Hypothalamus (tissue), 51 donors: ENCODE results near the gene CCDC178.
A peak's percentile ranks its signal among the peaks of the same experiment; 100 is the strongest.

Experiments
- DNase-seq, 51 donors: peaks; one replicate each; lab custom pipeline; 2025; lab: John Stamatoyannopoulos, UW

The CCDC178 gene

DNA sequence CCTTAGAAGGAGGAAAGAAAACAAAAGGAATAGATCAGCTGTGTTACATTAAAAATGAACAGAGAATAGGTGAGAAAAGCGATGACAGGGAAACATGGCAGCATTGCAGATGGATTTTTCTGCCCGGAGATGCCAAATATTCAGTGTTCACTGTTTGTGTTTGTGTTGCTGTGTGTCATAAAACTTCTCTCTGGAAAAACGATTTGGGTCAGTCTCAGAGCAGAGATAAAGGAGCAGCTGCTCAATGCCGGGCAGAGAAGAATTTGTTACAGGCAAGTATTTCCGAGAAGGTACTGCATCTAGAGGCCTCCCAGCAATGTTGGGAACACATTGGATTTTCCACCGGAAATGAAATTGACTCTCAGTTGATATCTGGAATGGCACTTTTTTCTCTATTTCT is 511.3 kb downstream of the CCDC178 start:
- no peak for DNase-seq

DNA sequence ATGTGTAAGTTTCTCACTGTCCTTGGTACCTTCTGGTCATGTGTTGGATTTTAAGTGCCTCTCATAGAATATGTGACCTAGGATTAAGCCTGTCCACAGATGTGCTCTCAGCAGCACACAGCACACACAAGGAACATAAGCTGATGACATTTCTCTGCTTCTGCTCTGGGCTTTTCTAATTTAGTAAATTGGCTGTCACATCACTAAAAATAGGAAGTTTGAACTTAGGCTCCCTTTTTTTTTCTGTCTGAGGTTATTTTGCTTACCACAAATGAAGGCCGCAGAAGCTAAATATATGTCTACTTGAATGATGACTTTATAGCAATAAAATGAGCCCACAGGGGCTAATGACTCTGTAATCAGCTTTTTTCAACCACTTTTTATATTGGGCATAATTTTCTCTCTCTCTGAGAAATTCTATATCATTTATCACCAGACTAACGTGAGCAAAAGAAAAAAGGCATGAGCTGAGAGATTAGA is 517.5 kb downstream of the CCDC178 start:
- DNase-seq = no peak

GRCh38 chr18:32920796-32921787 is 519.4 kb downstream of the CCDC178 start:
- no peak for DNase-seq

- DNase-seq = no peak
Observed at GRCh38 chr18:32919799-32920198, 520.7 kb downstream of the CCDC178 start.

DNA sequence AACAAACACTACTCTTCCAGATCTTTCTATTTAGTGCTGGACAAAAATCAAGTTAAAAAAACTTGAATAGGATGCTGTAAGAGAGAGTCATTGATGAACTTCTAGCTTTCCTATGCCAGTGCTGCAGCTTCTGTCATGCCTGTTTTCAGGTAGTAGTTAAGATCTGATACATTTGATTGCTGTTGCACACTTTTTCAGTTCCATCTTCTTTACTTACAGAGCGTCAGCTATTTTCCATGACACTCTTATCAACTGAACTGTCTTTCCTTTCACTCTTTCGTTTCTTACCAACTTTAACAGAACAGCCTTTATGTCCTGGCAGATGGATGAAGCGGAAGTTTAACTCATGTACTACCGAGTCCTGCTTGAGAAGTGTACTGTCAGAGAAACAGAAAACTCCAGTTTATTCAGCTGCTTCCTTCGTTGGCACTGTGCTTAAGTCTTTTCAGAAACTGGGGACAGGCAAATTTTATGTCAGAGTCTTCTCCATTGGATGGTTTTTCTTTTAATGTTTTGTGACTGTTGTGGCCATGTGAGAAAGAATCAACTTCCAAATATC is 521.8 kb downstream of the CCDC178 start:
- DNase-seq = no peak

- no peak for DNase-seq
Observed at GRCh38 chr18:32915516-32915915, 525.0 kb downstream of the CCDC178 start.

GRCh38 chr18:32911660-32912284 is 528.7 kb downstream of the CCDC178 start:
- no peak for DNase-seq

DNA sequence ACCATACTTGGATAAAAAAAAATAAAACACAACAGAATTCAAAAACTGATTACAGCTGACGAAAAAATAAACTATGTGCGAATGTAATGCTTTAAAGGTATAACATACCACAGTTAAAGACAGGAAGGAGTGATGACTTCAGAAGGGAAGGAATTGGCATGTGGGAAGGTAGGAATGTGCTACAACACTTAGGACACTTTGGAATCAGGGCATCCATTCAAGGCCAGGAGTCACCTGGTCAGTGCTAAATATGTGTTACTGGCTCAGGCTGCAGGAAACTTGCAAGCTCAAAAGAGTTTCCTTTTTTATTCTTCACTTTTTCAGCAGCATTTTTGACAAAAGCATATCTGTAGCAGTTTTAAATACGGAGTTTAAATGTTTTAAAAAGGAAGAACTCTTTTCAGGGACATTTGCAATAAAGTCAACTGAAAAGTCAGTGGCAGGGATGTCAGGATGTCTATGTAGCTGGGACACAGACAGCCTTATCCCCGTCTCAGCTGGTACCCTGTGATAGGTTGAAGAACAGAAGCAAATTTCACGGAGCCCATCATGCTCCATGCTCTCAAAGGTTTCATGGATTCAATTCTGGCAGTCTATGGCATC is 529.7 kb downstream of the CCDC178 start:
- DNase-seq = no peak

- DNase-seq = no peak
Observed at GRCh38 chr18:32909798-32910561, 530.5 kb downstream of the CCDC178 start.

- no peak for DNase-seq
Observed at GRCh38 chr18:32908424-32908805, 532.1 kb downstream of the CCDC178 start.

- peak in 1 of 51 donors; percentile 3 for DNase-seq
Observed at GRCh38 chr18:32907648-32908423, 532.7 kb downstream of the CCDC178 start.

DNA sequence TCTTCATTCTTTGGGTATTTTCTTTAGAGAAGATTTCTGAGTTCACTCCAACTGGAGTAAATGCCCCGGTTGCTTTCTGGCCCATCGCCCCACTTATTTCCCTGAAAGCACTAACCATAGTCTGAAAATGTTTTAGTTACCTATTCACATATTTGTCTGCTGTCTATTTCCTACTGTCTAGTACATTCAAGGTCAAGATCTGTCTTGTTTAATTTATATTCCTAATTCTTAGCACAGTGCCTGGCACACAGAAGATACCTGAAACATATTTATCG is 533.3 kb downstream of the CCDC178 start:
- DNase-seq = no peak

GRCh38 chr18:32906506-32907310 is 533.8 kb downstream of the CCDC178 start:
- no peak for DNase-seq

GRCh38 chr18:32905651-32906050 is 534.9 kb downstream of the CCDC178 start:
- no peak for DNase-seq

- DNase-seq = no peak
Observed at GRCh38 chr18:32902568-32903330, 537.8 kb downstream of the CCDC178 start.

DNA sequence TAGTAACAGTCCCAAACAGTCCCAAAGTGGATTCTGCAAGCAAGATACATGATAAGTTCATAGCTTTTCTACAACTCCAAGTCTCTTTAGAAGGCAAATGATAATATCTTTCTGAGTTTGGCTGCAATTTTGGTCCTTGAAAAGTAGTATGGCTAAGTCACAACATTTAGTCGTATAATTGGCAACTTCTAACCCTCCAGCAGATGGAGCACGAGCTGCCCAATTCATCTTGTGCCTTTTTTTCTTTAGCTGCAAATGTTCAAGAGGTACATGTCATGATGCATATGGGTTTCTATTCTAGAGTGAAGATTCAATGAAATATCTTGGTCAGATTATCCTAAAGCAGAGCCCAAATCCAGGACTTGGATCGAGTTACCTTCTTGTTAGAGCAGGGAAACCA is 540.7 kb downstream of the CCDC178 start:
- DNase-seq = no peak

GRCh38 chr18:32896776-32897547 is 543.6 kb downstream of the CCDC178 start:
- DNase-seq = no peak
